Activated T-cell treated with anti-CD3 and anti-CD28 coated beads for 1 hour (primary cell): ENCODE measurements around the gene GFAP.

ENCODE experiments used
- DNase-seq: peaks from one replicate; pipeline ENCODE4 v3.0.0-alpha.2; 2020; ENCODE audit warnings: low read depth

GFAP gene

GRCh38 chr17:44862278-44862914, 52.9 kb downstream of the GFAP start:
- DNase-seq: no peak

GRCh38 chr17:44859701-44860100, 55.6 kb downstream of the GFAP start:
- no peak for DNase-seq

GRCh38 chr17:44854192-44854591, 61.1 kb downstream of the GFAP start:
- no peak for DNase-seq
